Activated CD4-positive, alpha-beta T cell treated with anti-CD3 and anti-CD28 coated beads, Interleukin-2, amount 10 ng/mL, durations not matched to agents 24 days and 14 days (primary cell): ENCODE results near the gene USH2A. TPM values are rescaled to one million over a fixed set of nuclear protein-coding genes. Genes with fewer than 3 reads are reported as not detected.

Experiments used
- DNase-seq: peaks from one replicate; pipeline ENCODE4 v3.0.0; 2022
- H3K27ac Mint-ChIP-seq: one replicate; pipeline ENCODE4 v1.8.0; 2022; ENCODE audit warnings: mild to moderate bottlenecking, mixed read lengths
- H3K27me3 Mint-ChIP-seq: one replicate; pipeline ENCODE4 v1.8.0; 2022; ENCODE audit warnings: mixed read lengths
- H3K36me3 Mint-ChIP-seq: one replicate; pipeline ENCODE4 v1.8.0; 2022; ENCODE audit warnings: low read depth, mild to moderate bottlenecking, mixed read lengths
- H3K4me1 Mint-ChIP-seq: one replicate; pipeline ENCODE4 v1.8.0; 2021; ENCODE audit warnings: mixed read lengths
- H3K4me3 Mint-ChIP-seq: one replicate; pipeline ENCODE4 v1.8.0; 2022; ENCODE audit warnings: mild to moderate bottlenecking, moderate library complexity, mixed read lengths
- H3K9me3 Mint-ChIP-seq: one replicate; pipeline ENCODE4 v1.8.0; 2021; ENCODE audit warnings: mixed read lengths
- intact Hi-C: fragments of 100-400 bp; cut with micrococcal nuclease; formaldehyde crosslinking; loops from one replicate; pipeline ENCODE4 v1.15.1; 2023
- total RNA-seq: library from RNA; stranded (reverse); gene quantifications from 2 replicates; pipeline ENCODE4 v1.2.3, GENCODE V29; 2022

USH2A gene
- total RNA-seq, 1 donor from 2014 or later: not detected

DNA sequence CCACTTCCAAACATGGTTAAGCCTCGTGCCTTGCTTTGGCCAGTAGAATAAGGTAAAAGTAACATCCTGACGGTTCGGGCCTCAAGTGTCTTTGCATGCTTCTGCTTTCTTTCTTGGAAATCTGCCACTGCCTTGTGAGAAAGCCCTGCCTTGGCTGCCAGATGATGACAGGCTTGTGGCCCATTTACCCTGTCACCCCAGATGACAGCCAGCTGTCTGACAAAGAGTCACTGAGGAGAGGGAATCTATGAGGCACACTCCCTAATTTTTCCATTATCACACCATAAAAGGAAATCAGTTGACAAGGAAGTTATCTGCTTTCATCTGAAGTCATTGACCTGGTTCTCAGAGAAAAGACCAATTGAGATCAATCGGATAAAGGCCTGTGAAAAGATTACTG lies 199.8 kb downstream of the USH2A start:
- intact Hi-C loops: loop anchor here (5.0 kb wide), 1 partner anchor 511 kb away; no protein-coding TSS in a partner anchor
- no peak for DNase-seq
- no peak overlapping the region for H3K4me3 Mint-ChIP-seq
- no peaks in the 10 kb centered on the region for H3K9me3 Mint-ChIP-seq
- no peak overlapping the region for H3K27ac Mint-ChIP-seq
- no peaks in the 10 kb centered on the region for H3K27me3 Mint-ChIP-seq
- no peaks in the 10 kb centered on the region for H3K36me3 Mint-ChIP-seq
- peaks cover 4% of the 10 kb centered on the region for H3K4me1 Mint-ChIP-seq

DNA sequence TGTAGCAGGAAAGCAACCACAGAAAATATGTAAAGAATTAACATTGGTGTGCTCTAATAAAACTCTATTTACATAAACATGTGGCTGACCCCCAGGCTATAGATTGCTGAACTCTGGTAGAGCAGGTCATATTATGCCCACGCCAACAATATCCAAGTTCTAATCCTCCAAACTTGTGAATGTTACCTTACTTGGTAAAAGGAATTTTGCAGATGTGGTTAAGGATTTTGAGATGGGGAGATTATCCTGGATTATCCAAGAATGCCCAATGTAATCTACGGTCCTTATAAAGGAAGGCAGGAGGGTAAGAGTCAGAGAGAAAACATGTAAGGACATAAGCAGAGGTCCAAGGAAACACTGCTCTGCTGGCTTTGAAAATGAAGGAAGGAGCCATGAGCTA lies 201.0 kb downstream of the USH2A start:
- no peak overlapping the region for H3K27ac Mint-ChIP-seq
- no peak overlapping the region for H3K4me3 Mint-ChIP-seq
- no peaks in the 10 kb centered on the region for H3K27me3 Mint-ChIP-seq
- H3K9me3 Mint-ChIP-seq: no peaks in the 10 kb centered on the region
- DNase-seq: no peak
- intact Hi-C loops: loop anchor here (5.0 kb wide), 1 partner anchor 510 kb away; no protein-coding TSS in a partner anchor
- no peaks in the 10 kb centered on the region for H3K36me3 Mint-ChIP-seq
- H3K4me1 Mint-ChIP-seq: peaks cover 4% of the 10 kb centered on the region

- H3K27me3 Mint-ChIP-seq: no peaks in the 10 kb centered on the region
- no peaks in the 10 kb centered on the region for H3K36me3 Mint-ChIP-seq
- no peaks in the 10 kb centered on the region for H3K9me3 Mint-ChIP-seq
- no peak overlapping the region for H3K27ac Mint-ChIP-seq
- intact Hi-C loops: loop anchor here (5.0 kb wide), 1 partner anchor 509 kb away; no protein-coding TSS in a partner anchor
- H3K4me1 Mint-ChIP-seq: peaks cover 4% of the 10 kb centered on the region
- H3K4me3 Mint-ChIP-seq: peak overlapping the region; percentile 82
- DNase-seq: peak; percentile 73
Observed at GRCh38 chr1:216221260-216221700, 202.0 kb downstream of the USH2A start.

DNA sequence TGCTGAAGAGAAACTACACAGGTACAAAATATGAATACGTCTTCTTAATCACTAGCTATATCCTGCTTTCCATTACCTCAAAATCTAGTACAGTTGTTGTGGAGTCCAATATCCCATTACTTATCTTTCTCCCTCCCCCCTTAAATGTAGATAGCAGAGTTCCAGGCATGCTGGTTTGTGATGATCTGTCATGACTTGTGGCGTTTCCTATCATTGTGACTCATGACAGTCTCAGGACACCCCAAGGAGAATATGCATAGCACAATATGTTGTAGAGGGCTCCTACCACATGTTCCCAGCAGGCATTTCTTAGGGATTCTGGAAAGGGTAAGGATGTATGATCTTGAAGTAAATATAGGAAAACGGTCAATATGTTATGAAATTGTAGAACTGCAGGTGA lies 206.9 kb downstream of the USH2A start:
- DNase-seq: no peak
- Mint-ChIP-seq H3K27me3 (no peaks in the 10 kb centered on the region), H3K4me3 (no peak overlapping the region), H3K9me3 (no peaks in the 10 kb centered on the region), H3K27ac (no peak overlapping the region), H3K36me3 (no peaks in the 10 kb centered on the region), H3K4me1 (peaks cover 2% of the 10 kb centered on the region)
- intact Hi-C loops: no loop called here

- H3K4me1 Mint-ChIP-seq: no peaks in the 10 kb centered on the region
- DNase-seq: no peak
- no peak overlapping the region for H3K27ac Mint-ChIP-seq
- H3K9me3 Mint-ChIP-seq: no peaks in the 10 kb centered on the region
- no peak overlapping the region for H3K4me3 Mint-ChIP-seq
- no peaks in the 10 kb centered on the region for H3K36me3 Mint-ChIP-seq
- intact Hi-C loops: no loop called here
- H3K27me3 Mint-ChIP-seq: no peaks in the 10 kb centered on the region
Observed at GRCh38 chr1:216215169-216215568, 208.1 kb downstream of the USH2A start.

DNA sequence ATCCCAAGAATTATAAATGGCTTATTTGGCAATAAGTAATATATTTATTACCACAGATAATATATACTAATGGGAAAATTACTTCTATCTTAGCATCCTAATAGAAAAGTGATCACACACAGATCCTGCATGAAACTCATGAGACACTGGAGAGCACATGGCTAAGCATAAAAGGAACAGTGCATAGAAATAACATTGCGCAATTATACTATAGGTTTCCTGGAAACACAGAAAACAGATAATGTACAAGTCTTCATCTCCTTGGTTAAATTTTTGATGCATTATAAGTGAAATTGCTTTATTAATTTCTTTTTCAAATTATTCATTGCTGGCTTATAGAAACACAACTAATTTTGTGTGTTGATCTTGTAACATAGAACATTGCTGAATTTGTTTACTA lies 210.4 kb downstream of the USH2A start:
- Mint-ChIP-seq H3K9me3 (no peaks in the 10 kb centered on the region), H3K27me3 (no peaks in the 10 kb centered on the region), H3K27ac (no peak overlapping the region), H3K36me3 (no peaks in the 10 kb centered on the region), H3K4me1 (no peaks in the 10 kb centered on the region), H3K4me3 (no peak overlapping the region)
- intact Hi-C loops: no loop called here
- no peak for DNase-seq

DNA sequence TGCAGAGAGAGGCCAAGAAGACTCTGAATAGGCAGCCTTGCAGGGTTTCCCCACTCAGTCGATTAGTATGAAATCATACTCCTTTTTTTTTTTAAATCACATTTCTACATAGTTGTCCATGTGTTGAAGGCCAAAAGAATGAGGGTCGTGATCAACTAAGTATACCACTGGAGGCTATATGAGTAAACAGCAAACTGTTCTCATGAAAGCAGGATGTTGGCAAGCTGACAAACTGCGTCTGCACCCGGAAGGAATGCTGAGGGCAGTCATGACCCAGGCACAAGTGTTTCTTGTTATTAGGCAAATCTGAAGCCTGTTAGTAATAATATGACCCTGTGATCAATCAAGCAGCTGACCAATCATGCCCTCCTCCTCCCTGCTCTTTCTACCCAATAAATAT lies 213.2 kb downstream of the USH2A start:
- no peaks in the 10 kb centered on the region for H3K9me3 Mint-ChIP-seq
- H3K27me3 Mint-ChIP-seq: no peaks in the 10 kb centered on the region
- H3K4me3 Mint-ChIP-seq: no peak overlapping the region
- intact Hi-C loops: no loop called here
- no peak overlapping the region for H3K27ac Mint-ChIP-seq
- no peak for DNase-seq
- no peaks in the 10 kb centered on the region for H3K4me1 Mint-ChIP-seq
- no peaks in the 10 kb centered on the region for H3K36me3 Mint-ChIP-seq

- Mint-ChIP-seq H3K4me1 (no peaks in the 10 kb centered on the region), H3K27ac (no peak overlapping the region), H3K9me3 (no peaks in the 10 kb centered on the region), H3K36me3 (no peaks in the 10 kb centered on the region), H3K27me3 (no peaks in the 10 kb centered on the region), H3K4me3 (no peak overlapping the region)
- DNase-seq: no peak
- intact Hi-C loops: no loop called here
Observed at GRCh38 chr1:216209125-216209524, 214.1 kb downstream of the USH2A start.

DNA sequence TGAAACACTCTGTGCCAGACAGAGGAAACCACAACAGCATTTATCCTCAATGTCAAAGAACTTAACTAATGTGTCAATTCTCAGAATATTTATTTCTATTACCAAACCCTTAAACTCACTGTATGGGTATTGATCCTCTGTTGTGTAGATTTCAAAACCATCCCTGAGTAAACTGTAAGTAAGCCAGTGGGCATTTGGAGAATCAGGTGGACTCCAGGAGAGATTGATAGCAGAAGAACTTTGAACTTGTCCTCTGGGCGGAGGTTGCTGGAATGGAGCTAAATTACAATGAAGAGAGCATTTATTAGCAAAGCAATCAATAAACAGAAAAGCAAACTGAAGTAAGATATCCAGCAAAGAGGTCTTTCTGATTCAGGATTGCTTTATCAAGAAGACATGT lies 216.1 kb downstream of the USH2A start:
- no peak overlapping the region for H3K4me3 Mint-ChIP-seq
- H3K4me1 Mint-ChIP-seq: no peaks in the 10 kb centered on the region
- DNase-seq: no peak
- no peaks in the 10 kb centered on the region for H3K9me3 Mint-ChIP-seq
- H3K27ac Mint-ChIP-seq: no peak overlapping the region
- no peaks in the 10 kb centered on the region for H3K27me3 Mint-ChIP-seq
- intact Hi-C loops: no loop called here
- H3K36me3 Mint-ChIP-seq: no peaks in the 10 kb centered on the region

DNA sequence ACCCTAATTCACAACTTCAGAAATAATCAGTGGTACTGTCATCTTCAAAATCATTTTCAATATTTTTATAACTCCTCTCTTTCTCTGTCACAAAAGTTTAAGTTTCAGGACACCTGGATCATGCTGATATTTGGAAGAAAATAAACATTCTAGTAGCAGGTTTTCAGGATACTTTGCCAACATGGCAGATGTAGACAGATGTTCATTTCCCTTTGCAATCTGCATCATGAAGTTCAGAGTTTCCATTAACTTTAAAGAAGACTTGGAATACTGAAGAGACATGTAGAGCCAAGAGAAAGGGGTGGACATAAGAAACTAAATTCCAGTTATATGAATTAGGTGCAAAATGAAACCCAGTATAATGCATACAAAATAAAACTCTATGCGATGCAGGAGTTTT lies 218.1 kb downstream of the USH2A start:
- no peak for DNase-seq
- no peaks in the 10 kb centered on the region for H3K4me1 Mint-ChIP-seq
- no peaks in the 10 kb centered on the region for H3K36me3 Mint-ChIP-seq
- H3K9me3 Mint-ChIP-seq: no peaks in the 10 kb centered on the region
- no peak overlapping the region for H3K4me3 Mint-ChIP-seq
- no peak overlapping the region for H3K27ac Mint-ChIP-seq
- intact Hi-C loops: no loop called here
- H3K27me3 Mint-ChIP-seq: no peaks in the 10 kb centered on the region

- H3K27ac Mint-ChIP-seq: no peak overlapping the region
Observed at GRCh38 chr1:216201946-216202345, 221.3 kb downstream of the USH2A start.

DNA sequence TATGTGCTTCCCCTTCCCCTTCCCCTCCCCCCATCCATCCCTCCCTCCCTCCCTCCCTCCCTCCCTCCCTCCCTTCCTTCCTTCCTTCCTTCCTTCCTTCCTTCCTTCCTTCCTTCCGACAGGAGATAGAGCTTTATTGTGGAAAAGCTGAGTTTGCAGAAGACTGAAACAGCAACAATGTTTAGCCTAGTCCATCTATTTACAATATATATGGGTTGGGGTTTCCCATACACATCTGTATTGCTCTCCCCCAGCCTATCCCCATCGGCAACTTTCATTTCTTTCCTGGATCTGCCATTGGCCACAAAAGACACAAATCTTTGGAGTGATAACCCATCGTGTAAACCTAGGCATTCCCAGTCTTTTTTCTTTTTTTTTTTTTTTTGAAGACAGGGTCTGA lies 222.3 kb downstream of the USH2A start:
- H3K4me3 Mint-ChIP-seq: no peak overlapping the region
- no peaks in the 10 kb centered on the region for H3K9me3 Mint-ChIP-seq
- H3K4me1 Mint-ChIP-seq: no peaks in the 10 kb centered on the region
- H3K27me3 Mint-ChIP-seq: no peaks in the 10 kb centered on the region
- DNase-seq: no peak
- no peaks in the 10 kb centered on the region for H3K36me3 Mint-ChIP-seq
- intact Hi-C loops: no loop called here
- no peak overlapping the region for H3K27ac Mint-ChIP-seq

More at GRCh38 chr1:216201946-216202345, 221.3 kb downstream of the USH2A start:
- intact Hi-C loops: no loop called here
- DNase-seq: no peak
- H3K4me3 Mint-ChIP-seq: no peak overlapping the region
- no peaks in the 10 kb centered on the region for H3K4me1 Mint-ChIP-seq
- no peaks in the 10 kb centered on the region for H3K9me3 Mint-ChIP-seq
- no peaks in the 10 kb centered on the region for H3K36me3 Mint-ChIP-seq
- no peaks in the 10 kb centered on the region for H3K27me3 Mint-ChIP-seq

- Mint-ChIP-seq H3K36me3 (no peaks in the 10 kb centered on the region), H3K4me3 (no peak overlapping the region), H3K4me1 (no peaks in the 10 kb centered on the region), H3K27me3 (no peaks in the 10 kb centered on the region), H3K9me3 (no peaks in the 10 kb centered on the region), H3K27ac (no peak overlapping the region)
- intact Hi-C loops: no loop called here
- DNase-seq: no peak
Observed at GRCh38 chr1:216194721-216195120, 228.5 kb downstream of the USH2A start.

DNA sequence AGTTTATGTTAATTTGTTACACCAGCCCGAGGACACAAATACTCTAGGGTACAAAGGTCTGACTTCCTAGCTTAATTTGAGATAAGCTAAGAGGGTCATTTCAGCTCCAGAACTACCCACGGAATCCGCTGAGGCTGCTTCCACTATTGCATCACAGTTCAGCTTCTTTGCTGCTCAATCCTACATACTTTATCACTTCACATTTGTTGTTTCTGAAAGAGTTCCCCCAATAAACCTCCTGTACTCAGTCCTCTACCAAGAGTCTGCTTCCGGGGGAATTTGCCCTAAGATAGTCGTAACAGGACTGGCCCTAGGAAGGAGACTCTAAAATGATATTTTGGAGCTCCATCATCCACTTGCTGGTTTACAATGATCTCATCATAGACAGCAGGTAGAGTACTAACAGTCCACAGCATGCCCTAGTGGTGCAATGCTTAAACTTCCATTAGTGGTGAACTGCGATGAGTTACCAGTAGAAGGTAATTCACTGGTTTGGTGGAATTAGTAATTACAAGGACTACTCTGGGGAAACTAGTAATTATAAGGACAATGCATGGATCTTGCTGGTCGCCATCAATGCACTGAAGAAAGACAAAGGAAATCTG lies 229.3 kb downstream of the USH2A start:
- Mint-ChIP-seq H3K36me3 (no peaks in the 10 kb centered on the region), H3K4me3 (no peak overlapping the region), H3K4me1 (no peaks in the 10 kb centered on the region), H3K27me3 (no peaks in the 10 kb centered on the region), H3K27ac (no peak overlapping the region), H3K9me3 (no peaks in the 10 kb centered on the region)
- DNase-seq: no peak
- intact Hi-C loops: no loop called here

- no peaks in the 10 kb centered on the region for H3K36me3 Mint-ChIP-seq
- no peaks in the 10 kb centered on the region for H3K27me3 Mint-ChIP-seq
- DNase-seq: no peak
- no peaks in the 10 kb centered on the region for H3K9me3 Mint-ChIP-seq
- intact Hi-C loops: no loop called here
- no peaks in the 10 kb centered on the region for H3K4me1 Mint-ChIP-seq
- no peak overlapping the region for H3K4me3 Mint-ChIP-seq
- no peak overlapping the region for H3K27ac Mint-ChIP-seq
Observed at GRCh38 chr1:216190438-216190837, 232.8 kb downstream of the USH2A start.
